Measurements from ENCODE around the gene TTLL11.

The TTLL11 gene

DNA sequence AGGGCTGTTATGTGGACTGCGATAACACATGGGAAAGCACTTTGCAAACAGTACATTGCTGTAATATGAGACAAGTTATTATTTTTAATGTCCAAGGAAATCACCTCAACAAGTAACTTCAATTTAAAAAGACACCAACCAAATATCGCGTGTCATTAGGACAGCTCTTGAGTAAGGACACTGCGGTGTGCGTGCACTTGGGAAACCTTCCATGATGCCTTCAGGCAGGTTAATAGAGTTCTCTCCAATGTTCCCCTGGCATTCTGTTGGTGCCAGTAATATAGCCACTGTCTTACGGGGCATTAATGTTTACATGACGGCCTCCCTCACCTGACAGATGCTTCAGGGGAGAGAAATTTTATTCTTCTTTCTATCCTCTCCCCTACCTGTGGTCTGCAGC lies 42.9 kb downstream of the TTLL11 start:
- Histone ChIP-seq H3K9ac (ENCODE audit: low read depth in 1 of 2, low read length in 2 of 2) (no peak overlapping the region), H3K4me1 (ENCODE audit: control insufficient read depth in 2 of 2, insufficient read depth in 2 of 2, low read length in 2 of 2) (no peaks in the 10 kb centered on the region), H3K36me3 (ENCODE audit: control insufficient read depth in 2 of 2, insufficient read depth in 2 of 2, low read length in 2 of 2) (no peaks in the 10 kb centered on the region), H3K9me3 (ENCODE audit: control insufficient read depth in 2 of 2, low read length in 2 of 2) (no peaks in the 10 kb centered on the region), H3K4me3 (ENCODE audit: low read length in 2 of 2) (no peak overlapping the region), H3K27ac (ENCODE audit: low read depth in 2 of 2, low read length in 2 of 2) (no peak overlapping the region), H3K27me3 (ENCODE audit: control insufficient read depth in 2 of 2, insufficient read depth in 2 of 2, low read length in 2 of 2) (no peaks in the 10 kb centered on the region)

DNA sequence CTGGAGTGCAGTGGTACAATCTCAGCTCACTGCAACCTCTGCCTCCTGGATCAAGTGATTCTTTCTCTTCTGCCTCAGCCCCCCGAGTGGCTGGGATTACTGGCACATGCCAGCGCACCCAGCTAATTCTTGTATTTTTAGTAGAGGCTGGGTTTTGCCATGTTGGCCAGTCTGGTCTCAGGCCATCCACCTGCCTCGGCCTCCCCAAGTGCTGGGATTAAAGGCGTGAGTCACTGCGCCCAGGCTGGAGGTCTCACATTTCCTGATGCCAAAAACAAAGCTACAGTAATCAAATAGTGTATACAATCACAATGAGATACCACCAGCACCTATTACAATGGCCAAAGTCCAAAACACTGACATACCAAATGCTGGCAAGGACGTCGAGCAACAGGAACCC lies 51.1 kb downstream of the TTLL11 start:
- Histone ChIP-seq H3K4me3 (ENCODE audit: low read length in 2 of 2) (no peak overlapping the region), H3K27me3 (ENCODE audit: control insufficient read depth in 2 of 2, insufficient read depth in 2 of 2, low read length in 2 of 2) (no peaks in the 10 kb centered on the region), H3K9ac (ENCODE audit: low read depth in 1 of 2, low read length in 2 of 2) (no peak overlapping the region), H3K9me3 (ENCODE audit: control insufficient read depth in 2 of 2, low read length in 2 of 2) (no peaks in the 10 kb centered on the region), H3K4me1 (ENCODE audit: control insufficient read depth in 2 of 2, insufficient read depth in 2 of 2, low read length in 2 of 2) (no peaks in the 10 kb centered on the region), H3K36me3 (ENCODE audit: control insufficient read depth in 2 of 2, insufficient read depth in 2 of 2, low read length in 2 of 2) (peaks cover 0 to 4% of the 10 kb centered on the region in 2 donors), H3K27ac (ENCODE audit: low read depth in 2 of 2, low read length in 2 of 2) (no peak overlapping the region)

DNA sequence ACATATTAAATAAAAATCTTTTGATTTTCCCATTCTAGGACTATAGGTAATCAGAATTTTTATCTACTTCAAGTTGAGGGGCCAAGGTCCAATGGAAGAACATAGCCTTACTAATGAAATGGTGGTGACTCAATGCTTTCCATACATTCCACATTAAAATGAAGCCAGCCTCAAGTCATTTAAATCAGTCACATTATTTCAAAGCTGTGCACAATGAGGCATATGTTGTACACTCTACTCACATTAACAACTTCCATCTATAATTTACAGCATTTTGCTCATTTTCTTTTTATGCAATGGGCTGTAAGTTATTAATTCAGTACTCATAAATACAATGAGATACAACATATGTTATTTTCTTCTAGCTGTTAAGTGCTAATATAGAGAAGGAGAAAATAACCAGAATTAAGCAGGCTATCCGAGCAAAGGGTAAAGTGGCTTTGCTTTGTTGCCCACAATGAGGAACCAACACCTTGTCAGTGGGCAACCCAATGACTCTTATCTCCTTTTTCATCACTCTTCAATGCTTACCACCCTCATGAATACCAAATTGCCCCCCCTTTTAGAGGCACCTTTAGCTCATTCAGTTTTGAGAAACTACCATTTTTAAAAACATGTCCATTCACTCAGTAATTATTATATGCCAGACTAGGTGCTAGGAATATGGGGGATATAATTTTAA lies 52.4 kb downstream of the TTLL11 start:
- no peak overlapping the region for H3K4me3 ChIP-seq (ENCODE audit: low read length in 2 of 2)
- H3K36me3 ChIP-seq (ENCODE audit: control insufficient read depth in 2 of 2, insufficient read depth in 2 of 2, low read length in 2 of 2), result peaks cover 0 to 4% of the 10 kb centered on the region in 2 donors
- no peaks in the 10 kb centered on the region for H3K27me3 ChIP-seq (ENCODE audit: control insufficient read depth in 2 of 2, insufficient read depth in 2 of 2, low read length in 2 of 2)
- H3K9me3 ChIP-seq (ENCODE audit: control insufficient read depth in 2 of 2, low read length in 2 of 2), result no peaks in the 10 kb centered on the region
- H3K27ac ChIP-seq (ENCODE audit: low read depth in 2 of 2, low read length in 2 of 2), result no peak overlapping the region
- no peaks in the 10 kb centered on the region for H3K4me1 ChIP-seq (ENCODE audit: control insufficient read depth in 2 of 2, insufficient read depth in 2 of 2, low read length in 2 of 2)
- H3K9ac ChIP-seq (ENCODE audit: low read depth in 1 of 2, low read length in 2 of 2), result no peak overlapping the region

DNA sequence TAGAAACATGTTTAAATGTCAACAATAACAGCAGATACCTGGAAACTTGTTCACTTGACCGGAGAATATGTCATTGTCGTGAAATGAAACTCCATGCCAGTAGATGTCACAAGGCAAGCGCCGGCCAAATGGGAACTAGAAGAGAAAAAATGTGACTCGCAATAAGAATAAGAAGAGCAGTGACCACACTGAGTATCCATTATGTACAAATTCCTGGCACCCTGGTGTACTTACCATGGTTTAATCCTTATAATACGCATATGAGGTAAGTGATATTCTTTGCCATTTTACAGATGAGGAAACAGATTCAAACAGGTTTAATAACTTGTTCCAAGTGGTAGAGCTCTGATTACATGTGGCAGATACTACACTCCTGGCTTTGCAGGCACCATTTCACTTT lies 53.9 kb downstream of the TTLL11 start:
- Histone ChIP-seq H3K27me3 (ENCODE audit: control insufficient read depth in 2 of 2, insufficient read depth in 2 of 2, low read length in 2 of 2) (no peaks in the 10 kb centered on the region), H3K9ac (ENCODE audit: low read depth in 1 of 2, low read length in 2 of 2) (no peak overlapping the region), H3K9me3 (ENCODE audit: control insufficient read depth in 2 of 2, low read length in 2 of 2) (no peaks in the 10 kb centered on the region), H3K27ac (ENCODE audit: low read depth in 2 of 2, low read length in 2 of 2) (no peak overlapping the region), H3K36me3 (ENCODE audit: control insufficient read depth in 2 of 2, insufficient read depth in 2 of 2, low read length in 2 of 2) (peaks cover 0 to 4% of the 10 kb centered on the region in 2 donors), H3K4me1 (ENCODE audit: control insufficient read depth in 2 of 2, insufficient read depth in 2 of 2, low read length in 2 of 2) (no peaks in the 10 kb centered on the region), H3K4me3 (ENCODE audit: low read length in 2 of 2) (no peak overlapping the region)

DNA sequence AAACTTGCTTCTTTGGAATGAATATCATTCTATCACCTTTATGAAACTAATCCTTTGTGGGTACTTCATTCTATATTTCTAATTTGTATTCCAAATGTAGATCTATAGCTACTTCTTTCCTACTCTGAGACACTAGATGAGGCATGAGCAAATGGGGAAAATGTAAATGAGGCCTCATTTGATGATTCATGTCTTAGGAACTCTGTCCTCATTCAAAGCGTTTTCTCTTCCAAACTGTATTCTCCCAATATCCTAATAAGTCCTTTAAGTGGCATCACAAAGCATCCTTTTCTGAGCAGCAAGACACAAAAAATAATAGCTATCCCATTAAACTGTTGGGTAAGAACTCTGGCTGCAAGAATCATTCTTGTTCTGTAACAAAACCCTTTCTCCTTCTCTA lies 56.1 kb downstream of the TTLL11 start:
- H3K9ac ChIP-seq (ENCODE audit: low read depth in 1 of 2, low read length in 2 of 2), result no peak overlapping the region
- no peaks in the 10 kb centered on the region for H3K9me3 ChIP-seq (ENCODE audit: control insufficient read depth in 2 of 2, low read length in 2 of 2)
- no peaks in the 10 kb centered on the region for H3K27me3 ChIP-seq (ENCODE audit: control insufficient read depth in 2 of 2, insufficient read depth in 2 of 2, low read length in 2 of 2)
- no peak overlapping the region for H3K4me3 ChIP-seq (ENCODE audit: low read length in 2 of 2)
- no peak overlapping the region for H3K27ac ChIP-seq (ENCODE audit: low read depth in 2 of 2, low read length in 2 of 2)
- peaks cover 0 to 4% of the 10 kb centered on the region in 2 donors for H3K36me3 ChIP-seq (ENCODE audit: control insufficient read depth in 2 of 2, insufficient read depth in 2 of 2, low read length in 2 of 2)
- no peaks in the 10 kb centered on the region for H3K4me1 ChIP-seq (ENCODE audit: control insufficient read depth in 2 of 2, insufficient read depth in 2 of 2, low read length in 2 of 2)

DNA sequence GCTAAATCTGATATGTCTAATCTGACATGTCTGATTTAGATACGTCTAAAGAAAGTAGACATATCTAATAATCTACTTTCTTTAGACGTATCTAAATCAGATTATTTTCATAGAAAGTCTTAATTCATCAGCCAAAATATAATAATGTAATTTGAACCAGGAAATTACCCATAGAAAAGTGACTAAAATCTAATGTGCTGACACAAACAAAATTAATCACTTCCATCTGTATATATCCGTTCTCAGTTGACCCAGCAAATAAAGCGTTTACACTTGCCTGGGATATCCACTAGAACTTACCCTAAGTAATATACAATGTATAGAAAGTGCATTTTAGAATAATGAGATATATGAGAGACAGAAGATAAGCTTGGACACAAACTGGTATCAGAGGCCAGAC lies 56.7 kb downstream of the TTLL11 start:
- H3K27ac ChIP-seq (ENCODE audit: low read depth in 2 of 2, low read length in 2 of 2), result no peak overlapping the region
- no peak overlapping the region for H3K9ac ChIP-seq (ENCODE audit: low read depth in 1 of 2, low read length in 2 of 2)
- no peaks in the 10 kb centered on the region for H3K4me1 ChIP-seq (ENCODE audit: control insufficient read depth in 2 of 2, insufficient read depth in 2 of 2, low read length in 2 of 2)
- H3K9me3 ChIP-seq (ENCODE audit: control insufficient read depth in 2 of 2, low read length in 2 of 2), result no peaks in the 10 kb centered on the region
- peaks cover 0 to 4% of the 10 kb centered on the region in 2 donors for H3K36me3 ChIP-seq (ENCODE audit: control insufficient read depth in 2 of 2, insufficient read depth in 2 of 2, low read length in 2 of 2)
- no peak overlapping the region for H3K4me3 ChIP-seq (ENCODE audit: low read length in 2 of 2)
- H3K27me3 ChIP-seq (ENCODE audit: control insufficient read depth in 2 of 2, insufficient read depth in 2 of 2, low read length in 2 of 2), result no peaks in the 10 kb centered on the region

DNA sequence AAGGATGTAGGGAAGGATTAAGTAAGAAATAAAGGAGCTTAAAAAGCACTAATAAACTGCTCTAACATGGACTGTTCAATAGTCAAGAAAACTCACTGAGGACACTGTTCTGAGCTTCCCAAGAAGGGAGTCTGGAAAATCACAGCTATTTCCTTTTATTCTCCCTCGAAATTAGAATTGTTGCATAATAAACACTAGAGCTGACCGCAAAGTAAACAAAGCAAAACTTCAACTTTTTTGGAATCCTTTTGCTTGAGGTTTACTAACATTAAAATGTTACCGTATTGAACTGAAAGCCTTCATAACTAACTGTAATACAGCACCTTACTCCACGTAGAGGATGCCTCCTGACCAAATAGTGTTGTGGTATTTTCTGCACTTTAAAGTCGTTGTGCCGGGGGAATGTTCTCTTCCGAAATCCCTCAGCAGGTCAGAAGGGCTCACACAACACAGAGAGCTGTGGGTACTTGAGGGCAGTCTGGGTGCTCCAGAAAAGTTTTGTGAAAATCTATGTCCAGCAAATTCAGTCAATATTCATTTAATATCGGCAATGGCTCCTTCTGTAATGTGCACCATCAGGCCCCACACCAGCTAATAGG lies 59.2 kb downstream of the TTLL11 start:
- no peak overlapping the region for H3K27ac ChIP-seq (ENCODE audit: low read depth in 2 of 2, low read length in 2 of 2)
- peaks cover 0 to 4% of the 10 kb centered on the region in 2 donors for H3K36me3 ChIP-seq (ENCODE audit: control insufficient read depth in 2 of 2, insufficient read depth in 2 of 2, low read length in 2 of 2)
- H3K27me3 ChIP-seq (ENCODE audit: control insufficient read depth in 2 of 2, insufficient read depth in 2 of 2, low read length in 2 of 2), result no peaks in the 10 kb centered on the region
- H3K4me1 ChIP-seq (ENCODE audit: control insufficient read depth in 2 of 2, insufficient read depth in 2 of 2, low read length in 2 of 2), result no peaks in the 10 kb centered on the region
- no peak overlapping the region for H3K4me3 ChIP-seq (ENCODE audit: low read length in 2 of 2)
- H3K9me3 ChIP-seq (ENCODE audit: control insufficient read depth in 2 of 2, low read length in 2 of 2), result no peaks in the 10 kb centered on the region
- no peak overlapping the region for H3K9ac ChIP-seq (ENCODE audit: low read depth in 1 of 2, low read length in 2 of 2)

DNA sequence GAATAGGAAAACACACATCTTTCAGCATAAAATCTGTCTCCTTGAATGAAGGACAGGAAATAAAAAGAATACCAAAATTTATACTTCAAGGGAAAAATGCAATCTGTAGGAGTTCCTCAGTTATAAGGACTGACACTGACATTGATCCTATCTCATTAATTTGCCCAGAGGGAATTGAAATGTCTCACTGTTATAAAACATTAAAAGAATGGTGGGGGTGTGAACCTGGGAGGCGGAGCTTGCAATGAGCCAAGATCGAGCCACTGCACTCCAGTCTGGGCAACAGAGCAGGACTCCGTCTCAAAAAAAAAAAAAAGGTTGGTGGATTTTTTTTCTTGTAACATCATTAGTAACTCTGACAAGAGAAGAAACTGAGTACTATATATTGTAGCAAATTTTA lies 60.8 kb downstream of the TTLL11 start:
- Histone ChIP-seq H3K9me3 (ENCODE audit: control insufficient read depth in 2 of 2, low read length in 2 of 2) (no peaks in the 10 kb centered on the region), H3K4me1 (ENCODE audit: control insufficient read depth in 2 of 2, insufficient read depth in 2 of 2, low read length in 2 of 2) (no peaks in the 10 kb centered on the region), H3K27ac (ENCODE audit: low read depth in 2 of 2, low read length in 2 of 2) (no peak overlapping the region)

DNA sequence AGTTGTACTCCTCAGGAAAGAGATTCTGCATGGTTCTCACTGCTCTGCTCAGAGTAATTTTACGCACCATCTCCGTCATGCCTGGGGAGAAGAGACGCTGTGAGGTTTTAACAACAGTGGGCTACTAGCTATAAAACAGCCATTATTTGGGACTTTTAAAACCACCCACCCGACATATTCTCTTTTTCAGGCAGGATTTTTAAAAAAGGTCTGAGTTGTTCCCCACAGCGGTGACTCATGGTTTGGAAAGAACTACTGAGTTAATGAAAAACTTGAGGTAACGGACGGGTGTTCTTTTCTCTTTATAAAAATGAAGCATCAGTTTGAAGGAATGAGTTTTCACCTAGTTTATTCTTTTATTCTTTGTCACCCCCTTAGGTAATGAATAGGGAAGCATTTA lies 61.3 kb downstream of the TTLL11 start:
- no peaks in the 10 kb centered on the region for H3K27me3 ChIP-seq (ENCODE audit: control insufficient read depth in 2 of 2, insufficient read depth in 2 of 2, low read length in 2 of 2)
- no peaks in the 10 kb centered on the region for H3K4me1 ChIP-seq (ENCODE audit: control insufficient read depth in 2 of 2, insufficient read depth in 2 of 2, low read length in 2 of 2)
- H3K9me3 ChIP-seq (ENCODE audit: control insufficient read depth in 2 of 2, low read length in 2 of 2), result no peaks in the 10 kb centered on the region
- no peak overlapping the region for H3K9ac ChIP-seq (ENCODE audit: low read depth in 1 of 2, low read length in 2 of 2)
- no peaks in the 10 kb centered on the region for H3K36me3 ChIP-seq (ENCODE audit: control insufficient read depth in 2 of 2, insufficient read depth in 2 of 2, low read length in 2 of 2)
- no peak overlapping the region for H3K27ac ChIP-seq (ENCODE audit: low read depth in 2 of 2, low read length in 2 of 2)
- no peak overlapping the region for H3K4me3 ChIP-seq (ENCODE audit: low read length in 2 of 2)

More for the DNA sequence above, 60.8 kb downstream of the TTLL11 start:
- H3K4me3 ChIP-seq (ENCODE audit: low read length in 2 of 2), result no peak overlapping the region
- no peaks in the 10 kb centered on the region for H3K36me3 ChIP-seq (ENCODE audit: control insufficient read depth in 2 of 2, insufficient read depth in 2 of 2, low read length in 2 of 2)
- H3K9ac ChIP-seq (ENCODE audit: low read depth in 1 of 2, low read length in 2 of 2), result no peak overlapping the region
- no peaks in the 10 kb centered on the region for H3K27me3 ChIP-seq (ENCODE audit: control insufficient read depth in 2 of 2, insufficient read depth in 2 of 2, low read length in 2 of 2)

DNA sequence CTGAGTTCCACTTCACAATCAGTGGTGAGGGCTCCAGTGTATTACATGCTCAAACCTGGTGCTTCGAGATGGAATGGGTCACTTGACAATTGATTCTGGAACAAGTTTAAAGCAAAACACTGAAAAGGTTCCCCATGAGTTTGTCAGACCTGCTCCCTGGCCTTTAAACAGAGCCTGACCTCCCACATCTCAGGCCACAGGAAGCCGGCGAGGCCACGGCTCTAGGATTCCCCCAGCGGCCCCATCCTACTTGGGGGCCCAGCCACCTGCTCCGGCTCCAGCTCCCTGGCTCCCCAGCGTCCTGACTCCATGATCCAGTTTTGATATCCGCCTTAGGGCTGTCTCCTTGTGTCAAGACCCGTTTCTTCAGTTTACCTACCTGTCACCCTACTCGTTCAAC lies 62.0 kb downstream of the TTLL11 start:
- no peaks in the 10 kb centered on the region for H3K9me3 ChIP-seq (ENCODE audit: control insufficient read depth in 2 of 2, low read length in 2 of 2)

More for the DNA sequence above, 62.0 kb downstream of the TTLL11 start:
- H3K4me3 ChIP-seq (ENCODE audit: low read length in 2 of 2), result no peak overlapping the region
- H3K9ac ChIP-seq (ENCODE audit: low read depth in 1 of 2, low read length in 2 of 2), result no peak overlapping the region
- no peaks in the 10 kb centered on the region for H3K27me3 ChIP-seq (ENCODE audit: control insufficient read depth in 2 of 2, insufficient read depth in 2 of 2, low read length in 2 of 2)
- no peaks in the 10 kb centered on the region for H3K4me1 ChIP-seq (ENCODE audit: control insufficient read depth in 2 of 2, insufficient read depth in 2 of 2, low read length in 2 of 2)
- H3K36me3 ChIP-seq (ENCODE audit: control insufficient read depth in 2 of 2, insufficient read depth in 2 of 2, low read length in 2 of 2), result no peaks in the 10 kb centered on the region
- no peak overlapping the region for H3K27ac ChIP-seq (ENCODE audit: low read depth in 2 of 2, low read length in 2 of 2)

Measured in mucosa of rectum (tissue), 2 donors.